Stimulated activated CD4-positive, alpha-beta T cell treated with anti-CD3 and anti-CD28 coated beads, Interleukin-1b, Interleukin-23, amount 100 ng/mL, for 1 hour (primary cell): ENCODE results near the gene ZAP70.
"Not testable (repeated sequence)": the region's sequence is repeated elsewhere in the genome, so short reads cannot be mapped to it uniquely, and the experiment has no call there.

Source experiments
- DNase-seq, 2 donors: peaks; one replicate each; pipeline ENCODE4 v3.0.0-alpha.2; 2020; ENCODE audit warnings: low read depth in 2 of 2

The ZAP70 gene

DNA sequence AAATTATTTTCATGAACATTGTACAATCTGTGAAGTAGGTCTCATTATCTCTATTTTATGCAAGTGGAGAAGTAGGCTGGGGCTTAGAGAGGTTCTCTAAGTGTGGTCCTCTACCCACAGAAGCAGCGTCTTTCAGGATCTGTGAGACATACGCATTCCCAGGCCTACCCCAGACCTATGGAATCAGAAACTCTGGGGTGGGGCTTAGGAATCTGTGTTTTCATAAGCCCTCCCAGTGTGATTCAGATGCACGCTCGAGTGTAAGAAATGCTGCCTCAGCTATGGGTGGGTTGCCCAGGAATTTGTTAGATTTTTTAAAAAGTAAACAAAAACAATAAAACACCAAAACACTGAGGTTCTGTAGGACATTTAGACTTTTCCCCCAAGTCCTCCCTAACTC lies 14.8 kb upstream of the ZAP70 start:
- DNase-seq = no peak

GRCh38 chr2:97699765-97700444 lies 13.5 kb upstream of the ZAP70 start:
- no peak for DNase-seq

- DNase-seq = no peak
Observed at GRCh38 chr2:97701186-97701585, 12.2 kb upstream of the ZAP70 start.

- no peak for DNase-seq
Observed at GRCh38 chr2:97701851-97702465, 11.4 kb upstream of the ZAP70 start.

GRCh38 chr2:97702731-97703470 lies 10.5 kb upstream of the ZAP70 start:
- DNase-seq = no peak

DNA sequence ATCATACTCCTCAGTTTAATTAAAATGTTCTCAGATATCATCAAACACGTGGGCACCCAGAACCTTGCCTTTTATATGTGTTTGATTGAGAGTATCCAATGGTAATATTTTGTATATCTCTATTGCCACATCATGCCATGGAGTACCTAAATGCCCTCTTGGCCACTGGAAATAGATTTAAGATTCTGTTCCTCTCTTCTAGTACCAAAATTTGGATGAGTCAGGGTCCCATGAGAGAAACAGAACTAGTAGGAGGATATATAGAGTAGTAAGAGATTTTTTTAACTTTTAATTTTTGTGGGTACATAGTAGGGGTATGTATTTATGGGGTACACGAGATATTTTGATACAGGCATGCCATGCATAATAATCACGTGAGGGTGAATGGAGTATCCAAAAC lies 9.6 kb upstream of the ZAP70 start:
- DNase-seq = no peak

DNA sequence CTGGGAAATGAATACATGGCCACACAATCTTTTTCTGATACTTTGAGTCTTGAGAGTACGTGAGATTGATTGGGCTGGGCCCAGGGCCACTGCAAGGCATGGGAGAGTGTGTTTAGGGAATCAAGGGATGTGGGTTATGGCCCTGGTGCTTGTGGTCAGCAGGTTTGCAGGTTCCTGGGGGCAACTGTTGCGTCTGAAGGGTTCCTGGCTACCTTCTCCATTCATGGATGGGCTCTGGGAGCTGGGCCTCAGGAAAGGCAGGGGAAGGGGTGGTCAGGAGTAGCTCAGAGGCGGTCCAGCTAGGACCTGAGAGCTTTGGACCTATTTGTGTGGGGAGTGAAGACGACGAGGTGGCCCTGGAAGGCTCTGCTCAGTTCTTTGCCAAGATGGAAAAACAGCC lies 8.4 kb upstream of the ZAP70 start:
- no peak for DNase-seq

DNA sequence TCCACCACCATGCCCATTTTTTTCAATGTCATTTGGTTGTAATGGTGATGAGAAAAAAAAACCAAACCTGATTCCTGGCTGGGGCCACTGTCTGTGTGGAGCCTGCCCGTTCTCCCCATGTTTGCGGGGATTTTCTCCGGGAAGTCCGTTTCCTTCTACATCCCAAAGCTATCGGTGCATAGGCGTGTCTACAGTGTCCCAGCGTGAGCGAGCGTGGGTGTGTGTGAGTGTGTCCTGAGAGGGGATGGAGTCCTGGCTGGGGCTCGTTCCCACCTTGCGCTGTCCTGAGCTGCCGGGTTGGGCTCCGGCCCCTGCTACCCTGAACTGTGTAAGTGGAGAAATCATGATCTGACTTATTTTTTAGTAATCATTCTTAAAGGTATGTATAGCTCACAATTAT lies 7.3 kb upstream of the ZAP70 start:
- DNase-seq = no peak

DNA sequence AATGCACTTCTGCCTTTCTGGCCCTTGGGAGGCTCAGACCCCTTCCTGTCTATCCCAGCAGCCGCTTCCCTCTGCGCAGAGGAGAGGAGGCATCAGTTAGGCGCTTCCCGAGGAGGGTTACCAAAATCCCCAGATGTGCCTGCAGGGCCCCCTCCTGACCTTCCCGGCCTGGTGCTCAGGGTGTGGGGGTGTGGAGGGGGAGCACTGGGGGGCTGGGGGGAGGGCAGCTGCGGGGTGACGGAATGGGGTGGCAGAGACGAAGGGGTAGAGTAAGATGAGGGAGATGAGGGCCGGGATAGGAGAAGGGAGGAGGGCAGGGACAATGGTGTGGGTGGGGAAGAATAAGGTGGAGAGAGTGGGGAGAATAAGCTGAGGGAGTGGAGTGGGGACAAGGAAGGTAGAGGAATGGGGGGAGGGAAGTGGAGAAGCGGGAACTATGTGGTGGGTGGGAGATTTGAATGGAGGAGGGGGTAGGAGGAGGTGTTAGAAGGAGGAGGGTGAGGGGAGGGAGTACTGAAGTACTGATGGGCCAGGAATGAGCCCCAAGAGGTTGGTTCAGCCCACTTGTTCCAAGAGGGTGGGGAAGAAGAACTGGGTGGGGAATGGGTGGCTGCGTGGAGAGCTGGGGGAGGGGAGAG lies 6.5 kb upstream of the ZAP70 start:
- no peak for DNase-seq

DNA sequence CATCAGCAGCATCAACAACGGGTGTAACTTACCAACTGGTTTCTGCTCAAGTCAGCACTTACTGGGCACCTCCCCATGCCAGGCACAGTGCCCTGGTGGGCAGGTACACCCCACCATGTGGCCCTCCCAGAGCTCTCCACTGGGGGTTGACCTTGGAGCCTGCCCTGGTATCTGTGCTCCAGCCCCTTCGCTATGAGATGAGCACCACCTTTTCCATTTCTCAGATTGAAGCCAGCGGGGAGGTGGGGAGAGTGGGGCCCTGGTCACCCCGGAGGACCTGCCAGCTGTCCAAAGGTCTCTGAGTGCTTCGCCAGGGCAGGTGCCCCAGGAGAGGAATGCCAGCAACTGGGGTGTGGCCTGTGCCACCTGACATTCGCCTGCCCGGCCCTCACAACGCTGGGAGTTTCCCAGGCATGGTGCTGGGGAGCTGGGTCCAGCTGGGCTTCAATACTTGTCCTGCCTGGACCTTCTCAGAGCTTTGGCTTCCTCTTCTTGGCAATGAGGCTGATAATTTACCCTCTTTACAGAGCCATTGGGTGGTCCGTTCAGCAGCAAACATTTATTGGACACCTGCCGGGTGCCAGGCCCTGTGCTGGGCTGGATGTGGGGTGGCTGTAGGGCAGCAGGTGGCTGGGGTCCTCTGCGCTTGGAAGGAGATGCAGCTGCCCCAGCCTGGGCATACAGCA lies 5.9 kb upstream of the ZAP70 start:
- no peak for DNase-seq

- DNase-seq = no peak
Observed at GRCh38 chr2:97708048-97708380, 5.4 kb upstream of the ZAP70 start.

- DNase-seq = no peak
Observed at GRCh38 chr2:97708608-97709007, 4.8 kb upstream of the ZAP70 start.

DNA sequence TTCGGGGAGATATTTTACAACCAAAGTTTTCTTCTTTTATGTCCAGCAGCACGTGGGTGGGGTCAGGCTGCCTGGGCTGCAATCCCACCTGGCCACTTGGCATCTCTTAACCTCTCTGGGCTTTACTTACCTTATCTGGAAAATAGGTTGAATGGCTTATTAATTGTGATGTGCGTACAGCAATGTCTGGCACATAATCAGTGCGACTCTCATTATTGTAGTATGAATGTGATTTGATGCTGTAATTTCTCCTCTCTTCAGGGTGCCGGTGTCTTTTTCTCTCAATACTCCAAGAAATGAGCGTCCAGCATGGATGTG lies 2.0 kb upstream of the ZAP70 start:
- DNase-seq = no peak

DNA sequence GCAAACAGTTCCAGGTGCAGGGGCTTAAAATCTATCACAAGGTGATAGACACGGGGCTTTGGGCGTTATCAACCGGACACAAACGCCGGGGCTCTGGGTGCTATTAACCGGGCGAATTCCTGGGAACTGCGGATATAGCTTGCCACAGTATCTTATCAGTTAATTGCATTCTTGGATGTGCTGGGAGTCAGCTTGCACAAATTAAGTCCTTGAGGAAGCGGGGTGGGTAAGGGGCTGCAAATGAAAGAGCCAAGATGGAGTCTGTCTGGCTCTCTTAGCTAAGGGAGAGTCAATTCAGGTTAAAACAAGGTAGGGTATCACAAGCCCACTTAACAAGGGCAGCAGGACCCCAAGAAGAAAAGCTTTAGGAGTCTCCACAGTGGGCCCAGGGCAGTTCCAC lies 1.2 kb upstream of the ZAP70 start:
- DNase-seq = not testable (repeated sequence)

- peak in 1 of 2 donors; percentile 38 for DNase-seq
Observed at GRCh38 chr2:97712693-97713295, 582 bp upstream of the ZAP70 start.

GRCh38 chr2:97714084-97714949 lies 941 bp downstream of the ZAP70 start:
- DNase-seq = no peak

GRCh38 chr2:97714950-97715652 lies 1.7 kb downstream of the ZAP70 start:
- no peak for DNase-seq

DNA sequence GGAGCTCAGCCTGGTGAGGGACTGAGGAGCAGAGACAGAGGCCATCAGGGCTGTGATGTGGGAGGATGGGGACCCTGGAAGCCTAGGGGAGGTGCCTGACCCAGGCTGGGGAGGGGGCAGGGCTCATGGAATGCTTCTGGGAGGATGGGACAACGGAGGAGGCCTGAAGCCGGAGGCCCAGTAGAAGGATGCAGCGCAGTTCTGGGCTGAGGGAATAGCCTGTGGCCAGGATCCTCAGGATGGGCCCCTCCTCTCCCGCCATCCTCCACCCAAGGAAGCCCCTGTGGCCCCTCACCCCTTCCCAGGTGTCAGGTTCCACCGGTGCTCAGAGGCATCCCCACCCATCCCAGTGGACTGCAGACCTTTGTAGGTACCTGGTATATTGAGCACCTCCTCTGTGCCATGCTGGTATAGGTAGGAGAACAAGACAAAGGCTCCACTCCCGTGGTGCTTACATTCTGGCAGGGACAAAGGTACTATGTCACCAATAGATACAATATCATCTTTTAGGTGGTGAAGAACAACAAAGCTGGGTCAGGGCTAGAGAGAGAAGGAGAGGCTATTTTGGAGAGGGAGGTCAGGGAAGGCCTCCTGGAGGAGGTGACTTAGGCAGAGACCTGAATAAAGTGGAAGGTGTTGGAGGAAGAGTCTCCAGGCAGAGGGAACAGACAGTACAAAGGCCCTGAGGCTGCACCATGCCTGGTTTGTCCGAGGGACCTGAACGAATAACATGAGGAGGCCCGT lies 2.7 kb downstream of the ZAP70 start:
- no peak for DNase-seq
